HCT116 (cell line): ENCODE measurements around the gene CFAP46. TPM values are rescaled to one million over a fixed set of nuclear protein-coding genes. Genes with fewer than 3 reads are reported as not detected.

Source experiments
- ATAC-seq: fragments of 200-7000 bp; cut with Tn5 transposase; 2 replicates; pipeline ENCODE4 v1.9.1; 2020; ENCODE audit warnings: mild to moderate bottlenecking, moderate library complexity
- BruUV-seq: library from RNA; stranded (reverse); fragments of 400-500 nt; replicated peaks from 2 replicates; lab custom pipeline; 2021; lab: Mats Ljungman, UMichigan
- CTCF ChIA-PET: fragments of 300-600 bp; sonication (Branson Sonifier 250); formaldehyde crosslinking; loops from one replicate; lab custom pipeline; 2021; ENCODE audit warnings: antibody characterized with exemption; lab: Charles Lee
- POLR2A ChIA-PET: fragments of 300-600, 350-600 bp; sonication (Branson Sonifier 250); formaldehyde crosslinking; loops from one replicate; lab custom pipeline; 2021; ENCODE audit warnings: antibody characterized with exemption; lab: Charles Lee
- RAD21 ChIA-PET, 2 experiments: fragments of 300-600 bp; sonication (Branson Sonifier 250); formaldehyde crosslinking; loops; one replicate each; lab custom pipeline; 2023; ENCODE audit warnings: low total read pairs in 2 of 2; ENCODE audit not compliant: uncharacterized antibody in 2 of 2, unreplicated experiment in 2 of 2, low non-redundant PET in 1 of 2; lab: Charles Lee
- DNase-seq: peaks from one replicate; pipeline ENCODE4 v3.0.0-alpha.2; 2010; ENCODE audit warnings: low read depth, low spot score
- H2AFZ ChIP-seq: fragments of 200-600 bp; shearing (Covaris generic), sonication (generic); 2 replicates; pipeline ENCODE4 v1.6.1; 2017; ENCODE audit warnings: low read depth, mixed run types, mixed read lengths, antibody characterized with exemption, low read length; ENCODE audit not compliant: poor library complexity, severe bottlenecking
- H3K27ac ChIP-seq: 2 replicates; pipeline ENCODE4 v1.5.1; 2012; ENCODE audit warnings: low read depth, low read length
- H3K27me3 ChIP-seq: fragments of 200-600 bp; sonication (generic); 2 replicates; pipeline ENCODE4 v1.6.1; 2016; ENCODE audit warnings: mixed run types, low read length, mixed read lengths; ENCODE audit not compliant: insufficient read depth
- H3K36me3 ChIP-seq, 2 experiments: fragments of 200-500 bp in 1 of 2; fragments of 200-600 bp in 1 of 2; sonication (Bioruptor generic) in 1 of 2; sonication (generic) in 1 of 2; 2 replicates each; pipeline versions ENCODE4 v1.5.1 to v1.6.1; 2014 to 2016; ENCODE audit warnings: low read length in 2 of 2, inconsistent platforms in 1 of 2, mixed read lengths in 1 of 2, mixed run types in 1 of 2; ENCODE audit not compliant: insufficient read depth in 2 of 2, control insufficient read depth in 1 of 2
- H3K4me1 ChIP-seq, 2 experiments: fragments of 200-600 bp in 1 of 2; sonication (generic) in 1 of 2; 2 replicates each; pipeline versions ENCODE4 v1.5.1 to v1.6.1; 2012 to 2017; ENCODE audit warnings: low read length in 2 of 2, inconsistent platforms in 1 of 2, mild to moderate bottlenecking in 1 of 2, mixed read lengths in 1 of 2, mixed run types in 1 of 2, moderate library complexity in 1 of 2; ENCODE audit not compliant: insufficient read depth in 2 of 2, control insufficient read depth in 1 of 2
- H3K4me2 ChIP-seq: fragments of 200-600 bp; sonication (generic); 2 replicates; pipeline ENCODE4 v1.6.1; 2017; ENCODE audit warnings: mixed run types, low read length, mixed read lengths
- H3K4me3 ChIP-seq, 2 experiments: fragments of 200-600 bp in 1 of 2; sonication (generic) in 1 of 2; replicated peaks in 1 of 2; 2 replicates each; pipeline ENCODE4 v1.5.1; 2011 to 2016; ENCODE audit warnings: low read length in 2 of 2, control low read depth in 1 of 2, low read depth in 1 of 2, mild to moderate bottlenecking in 1 of 2, mixed read lengths in 1 of 2, mixed run types in 1 of 2
- H3K79me2 ChIP-seq: fragments of 200-600 bp; sonication (generic); 2 replicates; pipeline ENCODE4 v1.6.1; 2017; ENCODE audit warnings: mild to moderate bottlenecking, mixed run types, low read length, moderate library complexity, mixed read lengths; ENCODE audit not compliant: insufficient read depth
- H3K9ac ChIP-seq: fragments of 200-600 bp; sonication (generic); 2 replicates; pipeline ENCODE4 v1.6.1; 2016; ENCODE audit warnings: low read length, mixed read lengths
- H3K9me2 ChIP-seq: fragments of 200-600 bp; sonication (generic), shearing (Covaris generic); 2 replicates; pipeline ENCODE4 v1.6.1; 2017; ENCODE audit warnings: mixed run types, mild to moderate bottlenecking, moderate library complexity; ENCODE audit not compliant: insufficient read depth
- H3K9me3 ChIP-seq, 2 experiments: fragments of 200-500 bp in 1 of 2; fragments of 200-600 bp in 1 of 2; sonication (Bioruptor generic) in 1 of 2; sonication (generic) in 1 of 2; 2 replicates each; pipeline ENCODE4 v1.6.1; 2014 to 2017; ENCODE audit warnings: low read length in 2 of 2, mixed read lengths in 2 of 2, inconsistent platforms in 1 of 2, low read depth in 1 of 2, mild to moderate bottlenecking in 1 of 2, mixed run types in 1 of 2, moderate library complexity in 1 of 2; ENCODE audit not compliant: control insufficient read depth in 1 of 2, insufficient read depth in 1 of 2
- H4K20me1 ChIP-seq: fragments of 200-600 bp; sonication (generic), shearing (Covaris generic); 2 replicates; pipeline ENCODE4 v1.6.1; 2017; ENCODE audit warnings: mixed run types, mild to moderate bottlenecking, moderate library complexity; ENCODE audit not compliant: insufficient read depth
- ATF3 ChIP-seq: IDR thresholded peaks from 2 replicates; pipeline ENCODE4 v1.6.1; 2012
- EGR1 ChIP-seq: IDR thresholded peaks from 2 replicates; pipeline ENCODE4 v1.6.1; 2012; ENCODE audit warnings: low read depth
- ELF1 ChIP-seq: IDR thresholded peaks from 2 replicates; pipeline ENCODE4 v1.6.1; 2012; ENCODE audit warnings: low read depth, borderline replicate concordance
- MAX ChIP-seq: IDR thresholded peaks from 2 replicates; pipeline ENCODE4 v1.6.1; 2012
- POLR2A ChIP-seq: IDR thresholded peaks from 2 replicates; pipeline ENCODE4 v1.7.0; 2011; ENCODE audit warnings: borderline replicate concordance; ENCODE audit not compliant: insufficient read depth, insufficient read length; ENCODE audit errors: extremely low read depth
- SIN3A ChIP-seq: IDR thresholded peaks from 2 replicates; pipeline ENCODE4 v1.6.1; 2012; ENCODE audit warnings: low read depth
- SP1 ChIP-seq: IDR thresholded peaks from 2 replicates; pipeline ENCODE4 v1.6.1; 2012; ENCODE audit warnings: low read depth
- SRF ChIP-seq: IDR thresholded peaks from 2 replicates; pipeline ENCODE4 v1.6.1; 2012; ENCODE audit warnings: low read depth
- ZNF274 ChIP-seq: fragments of 200-500 bp; sonication (Bioruptor generic); IDR thresholded peaks from 2 replicates; pipeline ENCODE4 v1.6.1; 2014; ENCODE audit warnings: mild to moderate bottlenecking, low read depth, low read length, inconsistent platforms
- intact Hi-C: fragments of 100-400 bp; cut with micrococcal nuclease; formaldehyde crosslinking; loops from 2 replicates; pipeline ENCODE4 v1.10.0; 2022
- total RNA-seq: library from RNA; stranded (reverse); gene quantifications from one replicate; pipeline ENCODE4 v1.2.1, GENCODE V29; 2021; ENCODE audit not compliant: unreplicated experiment
- TF ChIP-seq, protein P1 (sequence below), 3 experiments: fragments of 200-600 bp in 1 of 3; sonication (generic) in 1 of 3; IDR thresholded peaks in 2 of 3; conservative IDR thresholded peaks in 1 of 3; 2 replicates each; pipeline ENCODE4 v1.5.1; 2012 to 2017; ENCODE audit warnings: low read depth in 2 of 3, low read length in 2 of 3, antibody characterized with exemption in 1 of 3, borderline replicate concordance in 1 of 3, control low read depth in 1 of 3, mild to moderate bottlenecking in 1 of 3, mixed read lengths in 1 of 3, mixed run types in 1 of 3, moderate library complexity in 1 of 3; ENCODE audit not compliant: insufficient read depth in 1 of 3

CFAP46 gene
- total RNA-seq, 1 experiment from 2014 or later, result 1.4 TPM

DNA sequence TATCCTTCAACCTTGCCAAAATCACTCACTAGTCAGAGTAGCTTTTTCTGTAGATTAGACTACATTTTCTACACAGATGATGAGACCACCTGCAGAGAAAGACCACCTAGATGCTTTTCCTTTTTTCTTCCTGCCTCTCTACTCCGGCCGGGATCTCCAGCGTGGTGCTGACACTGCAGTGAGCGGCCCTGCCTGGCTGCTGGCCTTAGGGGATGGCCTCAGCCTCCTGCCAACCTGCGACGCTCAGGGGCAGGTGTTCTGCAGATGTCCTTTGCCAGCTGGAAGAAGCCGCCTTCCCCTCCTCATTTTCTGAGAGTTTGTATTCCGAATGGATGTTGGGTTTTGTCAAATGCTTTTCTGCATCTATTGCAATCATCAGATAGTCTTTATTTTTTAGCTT, 113.0 kb downstream of the CFAP46 start:
- TF ChIP-seq SIN3A (no peak), MAX (no peak), SRF (no peak), POLR2A (no peak), SP1 (no peak)
- TF ChIP-seq, protein P1, sequence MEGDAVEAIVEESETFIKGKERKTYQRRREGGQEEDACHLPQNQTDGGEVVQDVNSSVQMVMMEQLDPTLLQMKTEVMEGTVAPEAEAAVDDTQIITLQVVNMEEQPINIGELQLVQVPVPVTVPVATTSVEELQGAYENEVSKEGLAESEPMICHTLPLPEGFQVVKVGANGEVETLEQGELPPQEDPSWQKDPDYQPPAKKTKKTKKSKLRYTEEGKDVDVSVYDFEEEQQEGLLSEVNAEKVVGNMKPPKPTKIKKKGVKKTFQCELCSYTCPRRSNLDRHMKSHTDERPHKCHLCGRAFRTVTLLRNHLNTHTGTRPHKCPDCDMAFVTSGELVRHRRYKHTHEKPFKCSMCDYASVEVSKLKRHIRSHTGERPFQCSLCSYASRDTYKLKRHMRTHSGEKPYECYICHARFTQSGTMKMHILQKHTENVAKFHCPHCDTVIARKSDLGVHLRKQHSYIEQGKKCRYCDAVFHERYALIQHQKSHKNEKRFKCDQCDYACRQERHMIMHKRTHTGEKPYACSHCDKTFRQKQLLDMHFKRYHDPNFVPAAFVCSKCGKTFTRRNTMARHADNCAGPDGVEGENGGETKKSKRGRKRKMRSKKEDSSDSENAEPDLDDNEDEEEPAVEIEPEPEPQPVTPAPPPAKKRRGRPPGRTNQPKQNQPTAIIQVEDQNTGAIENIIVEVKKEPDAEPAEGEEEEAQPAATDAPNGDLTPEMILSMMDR (IDR thresholded peaks at IDR 0.05 in 2 of 3, conservative IDR thresholded peaks at IDR 0.05 in 1 of 3; ENCODE audit: borderline replicate concordance in 1 of 3, insufficient read depth in 1 of 3, low read depth in 2 of 3, low read length in 2 of 3), result no peak
- no peaks in the 10 kb centered on the region for H4K20me1 ChIP-seq
- H3K4me3 ChIP-seq, result no peak overlapping the region
- CTCF ChIA-PET, result no interaction called here
- no peak overlapping the region for H2AFZ ChIP-seq
- POLR2A ChIA-PET, result no interaction called here
- no peaks in the 10 kb centered on the region for H3K36me3 ChIP-seq
- H3K27me3 ChIP-seq, result peaks cover 13% of the 10 kb centered on the region
- no peak for ATAC-seq
- no peaks in the 10 kb centered on the region for H3K9me2 ChIP-seq
- RAD21 ChIA-PET, result no interaction called here
- H3K9me3 ChIP-seq, result no peaks in the 10 kb centered on the region
- no peaks in the 10 kb centered on the region for H3K79me2 ChIP-seq
- H3K9ac ChIP-seq, result no peak overlapping the region
- no peak overlapping the region for H3K4me2 ChIP-seq
- H3K4me1 ChIP-seq, result no peaks in the 10 kb centered on the region
- DNase-seq, result no peak
- BruUV-seq, result no TSS peak
- intact Hi-C loops, result no loop called here
- H3K27ac ChIP-seq, result no peak overlapping the region

DNA sequence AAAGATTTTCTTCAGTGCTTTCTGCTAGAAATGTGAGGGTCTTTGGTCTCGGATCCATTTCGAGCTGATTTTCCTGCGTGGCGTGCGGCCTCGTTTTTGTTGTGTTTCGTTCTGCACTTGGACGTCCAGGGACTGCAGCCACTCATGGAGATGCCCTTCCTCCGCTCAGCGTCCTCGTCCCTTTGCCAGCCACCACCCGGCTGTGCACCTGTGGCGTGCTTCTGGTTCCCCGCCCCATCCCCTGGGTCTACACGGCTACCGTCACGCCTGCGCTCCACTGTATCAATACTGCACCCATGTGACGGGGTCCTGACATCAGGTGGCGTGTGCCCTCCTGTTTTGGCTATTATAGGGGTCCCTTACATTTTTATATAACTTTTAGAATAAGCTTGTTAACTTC, 113.7 kb downstream of the CFAP46 start:
- POLR2A ChIA-PET, result no interaction called here
- no peaks in the 10 kb centered on the region for H4K20me1 ChIP-seq
- RAD21 ChIA-PET, result no interaction called here
- no peak overlapping the region for H3K4me2 ChIP-seq
- H3K4me3 ChIP-seq, result no peak overlapping the region
- no peaks in the 10 kb centered on the region for H3K36me3 ChIP-seq
- ATAC-seq, result no peak
- TF ChIP-seq ATF3, result no peak
- TF ChIP-seq ZNF274, result no peak
- no peak for TF ChIP-seq ELF1
- TF ChIP-seq POLR2A, result no peak
- TF ChIP-seq EGR1, result no peak
- TF ChIP-seq, protein P1 (IDR thresholded peaks at IDR 0.05 in 2 of 3, conservative IDR thresholded peaks at IDR 0.05 in 1 of 3; ENCODE audit: borderline replicate concordance in 1 of 3, insufficient read depth in 1 of 3, low read depth in 2 of 3, low read length in 2 of 3), result no peak
- no peaks in the 10 kb centered on the region for H3K4me1 ChIP-seq
- H2AFZ ChIP-seq, result no peak overlapping the region
- no peaks in the 10 kb centered on the region for H3K9me2 ChIP-seq
- no TSS peak for BruUV-seq
- intact Hi-C loops, result no loop called here
- peaks cover 13% of the 10 kb centered on the region for H3K27me3 ChIP-seq
- H3K9ac ChIP-seq, result no peak overlapping the region
- CTCF ChIA-PET, result no interaction called here
- no peaks in the 10 kb centered on the region for H3K9me3 ChIP-seq
- H3K79me2 ChIP-seq, result no peaks in the 10 kb centered on the region
- no peak for DNase-seq
- no peak overlapping the region for H3K27ac ChIP-seq
